Activated CD4-positive, CD25-positive, alpha-beta regulatory T cell (primary cell): ENCODE measurements around the gene CRYBG2.
"Not testable (repeated sequence)": the region's sequence is repeated elsewhere in the genome, so short reads cannot be mapped to it uniquely, and the experiment has no call there.

ENCODE experiments used
- DNase-seq, 4 experiments: peaks; one replicate each; lab custom pipeline; 2025; lab: John Stamatoyannopoulos, UW

Gene CRYBG2, protein sequence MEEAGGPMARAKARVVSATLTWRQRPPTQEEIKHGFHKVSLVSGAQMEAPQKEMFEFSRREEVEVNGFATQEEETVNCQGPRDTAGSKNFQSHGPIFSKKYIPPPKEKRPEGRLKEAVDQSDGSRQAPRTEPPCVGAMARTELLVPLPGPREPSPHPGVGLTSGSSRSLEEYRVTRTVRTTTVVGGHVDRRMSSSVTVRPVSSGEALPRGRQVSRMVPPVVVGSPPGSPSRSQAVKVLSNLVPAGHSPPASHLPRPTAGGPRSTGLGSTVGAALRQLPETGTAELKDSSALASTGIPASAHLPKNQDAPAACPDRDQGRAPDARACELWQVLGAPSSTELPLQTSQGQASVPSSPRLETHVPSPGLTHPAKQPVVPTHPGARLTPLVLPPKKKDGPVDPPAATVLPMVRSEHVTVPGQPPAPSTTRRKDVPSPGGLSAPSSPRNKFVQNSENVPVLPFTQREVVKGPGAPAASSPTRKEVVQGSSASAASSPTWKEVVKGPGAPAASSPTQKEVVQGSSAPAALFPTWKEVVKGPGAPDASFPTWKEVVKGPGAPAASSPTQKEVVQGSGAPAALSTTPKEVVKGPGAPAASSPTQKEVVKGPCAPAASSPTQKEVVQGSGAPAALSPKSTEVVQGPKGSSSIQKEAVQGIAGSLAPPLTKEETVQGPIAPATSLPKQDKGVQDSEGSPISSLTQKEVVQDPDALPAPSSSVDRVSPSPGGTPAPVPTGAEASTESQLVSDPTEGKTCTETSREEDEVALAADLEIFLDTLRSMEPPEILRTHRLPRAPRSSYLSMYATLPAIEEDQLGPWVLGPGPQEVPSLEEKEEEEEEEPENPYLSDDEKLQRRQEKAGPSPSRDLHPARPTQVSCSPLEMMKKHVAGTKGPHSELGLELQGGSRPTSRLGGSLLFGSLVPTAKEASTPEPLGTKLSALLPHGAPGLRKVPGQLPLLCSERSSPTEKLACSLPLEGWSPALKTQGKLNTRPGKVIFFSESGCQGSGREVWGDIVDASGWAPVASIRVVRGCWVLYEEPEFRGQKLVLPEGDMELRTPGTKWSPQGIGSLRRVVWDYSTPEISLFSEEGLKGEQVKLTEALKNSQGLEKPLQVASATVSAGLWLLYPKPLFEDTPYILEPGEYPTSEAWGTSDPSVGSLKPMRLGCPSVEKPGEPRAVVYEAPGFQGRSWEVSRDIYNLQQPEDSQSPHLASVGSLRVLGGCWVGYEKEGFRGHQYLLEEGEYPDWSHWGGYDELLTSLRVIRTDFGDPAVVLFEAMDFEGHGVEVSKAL (N-terminal part only)

DNA sequence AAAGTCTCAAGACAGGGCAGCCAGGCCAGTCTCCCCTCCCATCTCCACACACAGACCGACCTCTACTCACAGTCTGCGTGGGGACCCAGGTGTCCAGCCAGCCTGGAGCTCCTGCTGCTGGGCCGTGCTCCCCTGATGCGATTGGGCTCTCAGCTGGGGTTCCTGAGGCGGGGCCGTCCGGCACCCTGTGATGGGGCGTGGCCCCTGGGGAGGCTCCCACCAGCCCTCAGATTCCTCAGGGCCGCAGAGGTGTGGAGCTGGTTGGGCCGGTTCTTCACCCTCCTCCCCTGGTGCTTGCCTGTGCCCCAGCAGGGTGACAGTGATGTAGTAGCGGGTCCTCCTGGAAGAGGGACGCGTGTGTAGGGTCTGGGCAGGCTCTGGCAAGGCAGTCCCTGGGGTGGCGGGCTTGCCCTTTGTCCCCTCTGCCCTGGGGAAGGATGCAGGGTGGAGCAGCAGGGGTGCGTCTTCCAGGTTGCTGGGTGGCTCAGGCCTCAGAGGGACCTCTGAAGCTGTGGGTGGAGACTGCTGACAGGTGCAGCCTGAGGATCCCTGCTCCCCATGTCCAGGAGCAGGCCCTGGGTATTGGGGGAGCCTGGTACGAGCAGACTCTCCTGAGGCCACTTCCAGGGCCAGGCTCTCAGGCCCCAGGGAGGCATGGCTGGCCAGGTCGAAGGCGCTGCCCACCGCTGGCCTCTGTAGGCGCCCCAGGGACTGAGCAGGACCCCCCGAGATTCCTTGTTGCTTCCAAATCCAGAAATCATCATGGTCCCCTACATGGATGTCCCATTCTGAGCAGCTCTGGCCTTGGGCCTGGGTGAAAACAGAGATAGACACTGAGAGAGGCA, at the start of gene CRYBG2:
Gene CRYBG2 (minus strand): TSS at position 155 of the 845 bp plus-strand sequence. CDS start 7,473 bp downstream, outside the sequence.
- DNase-seq: no peak

DNA sequence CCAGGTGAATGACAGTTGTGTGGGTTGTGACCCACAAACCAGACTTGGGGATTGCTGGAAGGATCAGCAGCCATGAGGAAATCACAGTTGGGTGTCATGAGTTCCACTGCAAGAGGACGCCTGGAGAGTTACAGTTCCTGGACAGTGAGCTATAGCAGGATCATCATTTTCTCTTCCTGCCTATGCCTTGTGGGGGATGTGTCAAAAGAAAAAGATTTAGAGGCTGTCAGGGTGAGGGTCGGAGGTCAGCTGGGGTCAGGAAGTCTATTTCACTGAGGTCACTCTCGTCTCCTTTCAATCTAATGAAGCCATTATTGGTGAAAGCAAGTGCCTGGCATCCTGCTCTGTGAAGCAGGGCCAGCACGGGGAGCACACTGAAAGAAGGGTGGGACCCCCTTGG, 49.7 kb upstream of the CRYBG2 start:
- no peak for DNase-seq

DNA sequence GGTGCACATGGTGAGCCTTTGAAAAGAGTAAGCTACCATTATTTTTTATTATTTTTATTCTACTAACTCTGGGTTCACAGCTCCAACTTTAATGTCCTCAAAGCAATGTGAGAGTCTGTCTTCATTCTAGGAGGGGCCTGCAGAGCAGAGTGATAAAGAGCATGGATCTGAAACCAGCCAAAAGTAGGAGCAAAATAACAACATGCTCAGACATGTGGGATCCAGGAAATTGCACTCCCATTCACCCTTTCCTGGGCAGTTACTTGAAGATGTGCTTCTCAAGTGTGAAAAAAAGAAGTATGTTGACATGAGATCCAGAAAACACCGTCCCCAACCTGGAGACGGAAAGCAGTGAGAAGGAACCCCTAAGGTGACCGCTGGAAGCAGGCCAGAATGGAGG, 48.0 kb upstream of the CRYBG2 start:
- DNase-seq: no peak

DNA sequence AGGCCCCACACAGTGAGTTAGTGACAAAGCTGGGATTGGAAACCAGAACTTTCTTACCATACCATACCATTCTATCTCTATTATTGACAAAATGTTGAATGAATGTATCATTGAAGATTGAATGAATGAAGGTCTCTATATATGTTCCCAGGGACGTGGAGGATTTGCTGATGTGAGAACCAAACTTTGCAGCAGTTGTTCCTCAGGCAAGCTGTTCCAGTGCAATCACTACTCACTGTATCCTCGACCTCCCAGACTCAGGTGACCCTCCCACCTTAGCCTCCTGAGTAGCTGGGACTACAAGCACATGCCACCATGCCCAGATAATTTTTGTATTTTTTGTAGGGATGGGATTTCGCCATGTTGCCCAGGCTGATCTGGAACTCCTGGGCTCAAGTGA, 45.1 kb upstream of the CRYBG2 start:
- no peak for DNase-seq

DNA sequence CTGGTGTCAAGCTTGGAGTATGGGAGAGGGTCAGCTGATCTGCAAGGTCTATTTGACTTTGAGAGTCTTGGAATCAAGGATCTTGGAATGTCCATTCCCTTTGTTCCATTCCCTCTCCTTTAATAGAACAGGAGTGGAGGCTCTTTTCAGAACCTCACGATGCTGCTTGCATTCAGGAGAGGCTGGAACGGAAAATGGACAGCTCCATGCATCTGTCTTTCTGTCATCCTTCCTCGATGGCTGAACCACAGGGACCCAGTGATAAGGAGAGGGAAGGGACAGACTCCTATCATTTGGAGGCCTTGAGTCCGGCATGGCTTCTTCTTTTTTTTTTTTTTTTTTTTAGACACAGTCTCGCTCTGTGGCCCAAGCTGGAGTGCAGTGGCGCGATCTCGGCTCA, 41.8 kb upstream of the CRYBG2 start:
- no peak for DNase-seq

DNA sequence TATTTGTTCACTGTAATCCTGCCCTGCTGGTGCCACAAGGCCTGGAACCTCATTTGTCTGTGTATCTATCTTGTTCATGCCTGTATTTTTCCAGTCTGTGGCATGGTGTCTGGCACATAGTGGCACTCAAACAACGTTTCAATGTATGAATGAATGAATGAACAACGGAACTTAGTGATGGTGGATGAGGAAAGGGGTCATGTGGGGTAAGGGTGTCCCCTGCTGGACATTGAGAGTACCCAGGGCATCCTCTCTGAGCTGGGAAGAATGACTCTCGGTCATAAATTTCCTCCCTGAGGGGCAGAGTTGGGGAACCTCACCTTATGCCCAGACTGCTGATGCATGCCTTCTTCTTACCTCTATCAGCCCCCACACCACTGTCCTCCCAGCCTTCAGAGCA, 37.5 kb upstream of the CRYBG2 start:
- peak in 1 of 4 experiments; percentile 7 for DNase-seq

DNA sequence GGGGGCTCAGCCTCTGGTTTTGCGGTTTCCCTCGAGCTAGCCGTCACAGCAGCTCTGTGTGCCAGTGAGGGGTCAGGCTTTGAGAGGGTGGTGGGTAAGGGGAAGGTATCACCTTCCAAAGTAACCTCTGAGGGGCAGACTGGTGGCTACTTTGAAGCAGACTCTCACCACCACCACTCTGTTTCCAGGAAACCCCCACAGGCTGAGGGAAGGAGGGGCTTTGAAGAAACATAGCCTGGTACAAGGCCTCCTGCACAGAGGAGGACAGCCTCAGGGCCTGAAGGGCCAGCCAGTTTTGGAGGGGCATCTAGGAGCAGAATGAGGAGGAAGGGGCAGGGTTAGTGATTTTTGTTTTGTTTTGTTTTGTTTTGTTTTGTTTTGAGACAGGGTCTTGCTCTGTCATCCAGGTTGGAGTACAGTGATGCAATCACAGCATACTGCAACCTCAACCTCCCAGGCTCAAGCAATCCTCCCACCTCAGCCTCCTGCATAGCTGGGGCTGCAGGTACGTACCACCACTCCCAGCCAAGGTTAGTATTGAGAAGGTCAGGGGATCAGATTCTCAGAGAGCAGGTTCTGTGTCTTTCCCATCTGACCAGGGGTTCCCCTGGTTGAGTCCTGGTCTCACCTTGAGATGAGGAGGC, 35.8 kb upstream of the CRYBG2 start:
- no peak for DNase-seq

DNA sequence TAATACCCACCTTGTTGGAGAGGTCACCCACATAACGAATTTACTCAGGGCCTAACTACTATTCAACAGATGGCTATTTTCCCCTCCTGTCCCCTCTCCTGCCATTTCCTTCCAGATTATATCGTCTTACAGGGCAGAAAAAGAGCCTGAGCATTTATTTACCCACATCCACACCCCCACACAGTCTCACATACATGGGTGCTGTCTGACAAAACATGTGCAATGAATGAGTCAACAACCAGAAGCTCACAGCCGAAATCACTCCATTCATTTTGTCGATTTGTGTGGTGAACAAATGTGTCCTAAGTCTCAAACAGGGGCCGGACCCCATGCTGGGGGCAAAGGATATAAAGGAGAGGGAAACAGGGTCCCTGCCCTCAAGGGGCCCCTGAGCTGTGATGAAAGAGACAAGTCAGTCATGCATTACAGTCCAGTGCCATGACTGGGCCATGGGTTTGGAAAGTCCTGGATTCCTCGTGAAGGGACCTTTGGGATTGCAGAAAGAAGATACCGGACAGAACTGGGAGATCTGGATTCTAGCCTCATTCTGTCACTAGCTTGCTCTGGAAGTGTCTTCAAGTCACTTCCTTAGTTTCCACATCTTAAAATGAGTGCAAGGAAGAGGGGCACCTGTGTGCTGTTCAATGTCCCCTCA, 35.0 kb upstream of the CRYBG2 start:
- DNase-seq: no peak

DNA sequence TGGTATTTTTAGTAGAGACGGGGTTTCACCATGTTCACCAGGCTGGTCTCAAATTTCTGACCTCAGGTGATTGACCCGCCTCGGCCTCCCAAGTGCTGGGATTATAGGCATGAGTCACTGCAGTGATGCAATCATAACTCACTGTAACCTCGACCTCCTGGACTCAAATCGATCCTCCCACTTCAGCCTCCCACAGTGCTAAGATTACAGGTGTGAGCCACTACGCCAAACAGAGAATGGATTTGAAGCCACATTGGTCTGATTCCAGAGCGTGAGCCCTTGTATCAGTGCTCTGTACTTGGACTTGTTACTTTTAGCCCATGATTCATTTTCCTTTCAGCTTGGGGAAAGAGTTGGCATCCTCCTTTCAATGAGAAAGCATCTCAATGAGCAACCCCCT, 33.5 kb upstream of the CRYBG2 start:
- no peak for DNase-seq

DNA sequence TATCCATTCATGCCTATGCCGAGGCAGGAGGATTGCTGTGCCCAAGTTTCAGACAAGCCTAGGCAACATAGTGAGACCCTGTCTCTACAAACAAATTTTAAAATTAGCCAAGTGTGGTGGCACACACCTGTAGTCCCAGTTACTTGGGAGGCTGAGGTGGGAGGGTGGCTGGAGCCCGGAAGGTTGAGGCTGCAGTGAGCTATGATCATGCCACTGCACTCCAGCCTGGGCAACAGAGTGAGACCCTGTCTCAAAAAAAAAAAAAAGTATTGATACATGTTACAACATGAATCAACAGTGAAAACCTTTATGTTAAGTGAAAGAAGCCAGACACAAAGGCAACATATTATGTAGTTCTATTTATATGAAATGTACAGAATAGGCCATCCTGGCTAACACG, 31.1 kb upstream of the CRYBG2 start:
- not testable (repeated sequence) for DNase-seq

DNA sequence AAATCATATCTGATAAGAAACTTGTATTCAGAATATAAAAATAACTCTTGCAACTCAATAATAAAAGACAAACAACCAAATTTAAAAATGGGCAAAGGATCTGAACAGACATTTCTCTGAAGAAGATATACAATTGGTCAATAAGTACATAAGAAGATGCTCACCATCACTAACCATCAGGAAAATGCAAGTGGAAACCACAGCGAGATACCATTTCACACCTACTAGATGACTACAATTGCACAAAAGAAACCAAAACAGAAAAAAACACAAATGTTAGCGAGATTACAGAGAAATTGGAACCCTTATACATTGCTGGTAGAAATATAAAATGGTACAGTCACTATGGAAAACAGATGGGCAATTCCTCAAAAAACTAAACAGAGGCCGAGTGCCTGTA, 30.1 kb upstream of the CRYBG2 start:
- DNase-seq: no peak

DNA sequence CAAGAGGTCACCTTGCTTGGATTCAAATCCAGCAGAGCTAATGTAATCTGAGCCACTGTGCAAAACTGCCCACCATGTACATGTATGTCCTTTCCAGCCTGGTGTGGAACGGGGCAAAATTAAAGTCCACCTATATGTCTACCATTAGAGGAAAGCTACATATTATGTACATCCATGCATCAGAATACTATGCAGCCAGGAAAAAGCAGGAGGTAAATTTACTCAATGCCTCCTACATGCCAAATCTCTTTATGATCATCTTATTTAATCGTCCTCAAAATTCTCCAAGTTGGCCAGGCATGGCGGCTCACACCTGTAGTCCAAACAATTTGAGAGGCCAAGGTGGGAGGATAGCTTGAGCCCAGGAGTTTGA, 24.9 kb upstream of the CRYBG2 start:
- DNase-seq: no peak

DNA sequence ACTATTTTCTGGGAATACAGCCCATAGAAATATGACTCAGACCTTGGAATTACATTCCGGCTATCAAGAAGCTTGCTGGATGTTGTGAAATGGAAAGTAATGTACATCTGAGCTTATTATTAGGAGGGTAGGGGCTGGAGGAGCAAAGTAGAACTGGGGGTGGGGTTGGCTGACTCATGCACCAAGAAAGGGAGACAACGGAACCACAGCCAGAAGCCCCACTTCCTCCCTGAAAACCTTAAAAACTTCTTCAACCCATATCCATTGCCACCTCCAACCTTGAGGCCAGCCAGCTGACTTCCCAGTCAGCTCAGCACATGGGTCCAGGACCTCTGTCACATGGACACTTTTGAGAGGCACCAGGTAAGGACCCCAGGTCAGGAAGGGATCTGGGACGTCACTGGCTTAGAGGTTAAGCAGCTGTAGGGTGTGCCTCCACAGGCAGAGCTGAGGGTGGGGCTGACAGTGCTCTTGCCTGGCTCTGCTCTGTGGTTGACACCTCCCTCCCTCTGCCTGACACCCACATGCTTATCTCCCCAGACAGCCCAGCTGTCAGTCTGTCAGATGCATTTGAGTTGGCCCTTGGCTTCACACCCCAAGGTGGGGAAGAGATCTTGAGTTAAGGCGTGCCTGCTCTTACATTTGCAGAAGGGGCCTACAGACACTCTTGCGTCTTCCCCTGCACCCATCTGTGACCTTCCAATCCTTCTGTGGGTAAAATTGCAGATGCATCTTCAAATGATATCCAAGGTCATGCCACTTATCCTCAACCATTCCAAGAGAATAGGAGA, 24.4 kb upstream of the CRYBG2 start:
- DNase-seq: peak in 3 of 4 experiments; percentile 36 to 65 (median 57)

DNA sequence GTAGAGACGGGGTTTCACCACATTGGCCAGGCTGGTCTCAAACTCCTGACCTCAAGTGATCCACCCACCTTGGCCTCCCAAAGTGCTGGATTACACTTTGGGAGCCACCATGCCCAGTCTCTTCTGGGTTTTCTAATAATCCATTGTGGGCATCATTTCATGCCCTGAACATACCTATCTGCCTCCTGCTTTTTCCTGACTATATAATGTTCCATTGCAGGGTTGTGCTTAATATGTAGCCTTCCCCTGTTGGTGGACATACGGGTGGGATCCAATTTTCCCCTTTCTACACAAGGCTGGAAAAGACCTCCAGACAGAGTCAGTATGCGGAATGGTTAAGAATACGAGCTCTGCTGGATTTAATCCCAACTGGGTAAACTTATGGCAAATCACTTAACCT, 22.1 kb upstream of the CRYBG2 start:
- no peak for DNase-seq

DNA sequence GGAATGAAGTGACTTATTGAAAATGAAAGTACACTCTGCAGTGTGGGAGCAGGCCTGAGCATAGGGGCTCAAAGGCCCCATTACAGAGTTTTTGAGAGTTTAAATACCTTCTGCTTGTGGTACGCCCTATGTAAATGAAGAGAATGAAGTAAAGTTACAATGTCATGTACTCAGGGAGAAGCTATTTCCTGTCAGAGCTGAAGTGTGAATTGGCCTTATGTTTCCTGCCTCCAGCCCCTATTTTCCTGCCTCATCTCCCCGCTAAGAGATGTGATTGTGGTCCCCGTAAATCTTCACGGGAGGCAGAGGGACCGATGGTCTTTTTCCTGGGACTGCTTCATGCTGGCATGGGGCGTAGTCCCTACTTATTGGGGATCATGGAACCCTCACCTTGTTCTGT, 21.2 kb upstream of the CRYBG2 start:
- DNase-seq: no peak

DNA sequence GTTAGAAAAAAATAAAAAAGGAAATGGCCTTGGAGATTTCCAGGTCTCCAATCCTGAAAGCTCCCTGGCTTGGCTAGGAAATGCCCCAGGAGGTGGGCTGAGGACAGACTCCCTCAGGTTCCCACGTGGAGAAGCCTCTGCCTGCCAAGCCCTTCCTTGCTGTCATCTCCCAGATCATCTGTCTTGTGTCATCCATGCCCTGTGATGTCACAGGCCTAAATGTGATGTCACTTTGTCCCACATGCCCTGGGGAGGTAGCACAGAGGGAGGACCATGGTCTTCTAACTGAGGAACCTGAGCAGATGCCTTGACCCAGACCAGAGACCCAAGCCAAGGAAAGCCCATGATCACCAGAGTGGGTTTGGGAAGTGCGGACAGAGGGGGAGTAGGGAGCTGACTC, 20.4 kb upstream of the CRYBG2 start:
- DNase-seq: not testable (repeated sequence)

DNA sequence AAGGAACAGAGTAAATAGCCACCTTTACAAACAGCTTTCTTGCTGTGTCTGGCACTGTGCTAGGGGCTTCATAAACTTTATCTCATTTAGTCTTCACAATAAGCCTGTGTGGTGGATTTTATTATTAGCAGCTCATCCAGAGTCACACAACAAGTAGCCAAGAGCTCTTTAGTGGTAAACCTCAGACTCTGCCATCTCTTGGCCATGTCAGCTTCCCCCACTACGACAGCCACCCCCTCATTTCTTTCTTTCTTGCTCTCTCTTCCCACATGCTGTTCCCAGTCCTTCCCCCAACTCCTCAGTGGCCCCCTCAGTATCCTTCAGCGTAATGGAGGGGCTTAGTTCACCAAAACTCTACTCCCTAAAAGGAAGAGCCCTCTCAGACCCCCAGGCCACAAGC, 19.9 kb upstream of the CRYBG2 start:
- DNase-seq: no peak

DNA sequence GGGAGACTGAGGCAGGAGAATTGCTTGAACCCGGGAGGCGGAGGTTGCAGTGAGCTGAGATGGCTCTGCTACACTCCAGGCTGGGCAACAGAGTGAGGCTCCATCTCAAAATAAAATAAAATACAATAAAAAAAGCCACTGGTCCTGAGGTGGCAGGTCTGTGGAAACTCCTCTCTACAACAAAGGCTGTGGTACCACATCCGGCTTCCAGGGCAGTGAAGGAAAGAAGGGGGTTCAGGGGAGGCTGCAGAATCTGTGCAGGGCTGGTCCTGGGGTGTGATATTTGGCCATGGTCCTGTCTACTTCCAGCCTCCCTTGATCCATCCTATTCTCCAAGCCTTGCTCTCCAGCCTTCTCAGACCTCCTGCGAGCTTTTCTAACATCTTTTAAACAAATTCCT, 19.4 kb upstream of the CRYBG2 start:
- peak in 1 of 4 experiments; percentile 9 for DNase-seq

DNA sequence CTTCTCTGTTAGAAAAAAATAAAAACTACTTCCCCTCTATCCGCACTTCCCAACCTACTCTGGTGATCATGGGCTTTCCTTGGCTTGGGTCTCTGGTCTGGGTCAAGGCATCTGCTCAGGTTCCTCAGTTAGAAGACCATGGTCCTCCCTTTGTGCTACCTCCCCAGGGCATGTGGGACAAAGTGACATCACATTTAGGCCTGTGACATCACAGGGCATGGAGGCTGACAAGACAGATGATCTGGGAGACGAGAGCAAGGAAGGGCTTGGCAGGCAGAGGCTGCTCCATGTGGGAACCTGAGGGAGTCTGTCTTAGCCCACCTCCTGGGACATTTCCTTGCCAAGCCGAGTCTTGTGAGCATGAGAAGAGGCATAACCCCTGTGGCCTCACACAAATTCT, 18.7 kb upstream of the CRYBG2 start, which contains the start of gene ZNF683:
Gene ZNF683 (minus strand): TSS at position 140 of the 400 bp plus-strand sequence. CDS start 4,179 bp downstream, outside the sequence.
- not testable (repeated sequence) for DNase-seq
